PC-9 (cell line): ENCODE data around the gene ZNF691. TPM values are rescaled to one million over a fixed set of nuclear protein-coding genes. Genes with fewer than 3 reads are reported as not detected.

ENCODE experiments used
- BruUV-seq: library from RNA; stranded (reverse); fragments of 400-500 nt; replicated peaks from 2 replicates; lab custom pipeline; 2021; lab: Mats Ljungman, UMichigan
- CTCF ChIA-PET: fragments of 300-600 bp; sonication (Branson Sonifier 250); formaldehyde crosslinking; loops from one replicate; lab custom pipeline; 2022; ENCODE audit warnings: antibody characterized with exemption; lab: Charles Lee
- POLR2A ChIA-PET: fragments of 300-600 bp; sonication (Branson Sonifier 250); formaldehyde crosslinking; loops from one replicate; lab custom pipeline; 2022; ENCODE audit warnings: antibody characterized with exemption; ENCODE audit not compliant: unreplicated experiment; lab: Charles Lee
- DNase-seq, 2 experiments: peaks; one replicate each; pipeline versions ENCODE4 v3.0.0 to v3.0.0-alpha.2; 2015 to 2022; ENCODE audit warnings: mixed read lengths in 1 of 2
- H2AFZ ChIP-seq: fragments of 200-600 bp; sonication (generic); 2 replicates; pipeline ENCODE4 v1.8.1; 2017; ENCODE audit warnings: antibody characterized with exemption
- H3F3A ChIP-seq: fragments of 200-600 bp; sonication (generic); 2 replicates; pipeline ENCODE4 v1.8.1; 2017; ENCODE audit warnings: antibody characterized with exemption, mild to moderate bottlenecking, low read depth; ENCODE audit not compliant: insufficient read depth
- H3K27ac ChIP-seq: fragments of 200-600 bp; sonication (generic); 2 replicates; pipeline ENCODE4 v1.6.1; 2016; ENCODE audit warnings: mixed run types
- H3K27me3 ChIP-seq: fragments of 200-600 bp; sonication (generic); 2 replicates; pipeline ENCODE4 v1.6.1; 2016; ENCODE audit warnings: low read depth, mixed run types; ENCODE audit not compliant: insufficient read depth
- H3K36me3 ChIP-seq: fragments of 200-600 bp; sonication (generic); 2 replicates; pipeline ENCODE4 v1.6.1; 2016; ENCODE audit warnings: low read depth, mixed run types
- H3K4me1 ChIP-seq: fragments of 200-600 bp; sonication (generic); replicated peaks from 2 replicates; pipeline ENCODE4 v1.6.1; 2016; ENCODE audit warnings: mixed run types; ENCODE audit not compliant: insufficient read depth
- H3K4me2 ChIP-seq: fragments of 200-600 bp; sonication (generic); 2 replicates; pipeline ENCODE4 v1.6.1; 2017; ENCODE audit warnings: mixed run types
- H3K4me3 ChIP-seq: fragments of 200-600 bp; sonication (generic); 2 replicates; pipeline ENCODE4 v1.6.1; 2016; ENCODE audit warnings: mixed run types
- H3K79me2 ChIP-seq: fragments of 200-600 bp; sonication (generic); 2 replicates; pipeline ENCODE4 v1.6.1; 2017; ENCODE audit warnings: low read depth, mixed run types
- H3K9me2 ChIP-seq: fragments of 200-600 bp; sonication (generic); 2 replicates; pipeline ENCODE4 v1.8.1; 2017; ENCODE audit warnings: mild to moderate bottlenecking; ENCODE audit not compliant: insufficient read depth
- H3K9me3 ChIP-seq: fragments of 200-600 bp; sonication (generic); 2 replicates; pipeline ENCODE4 v1.8.1; 2016; ENCODE audit warnings: low read depth; ENCODE audit not compliant: insufficient read depth
- H4K20me1 ChIP-seq: fragments of 200-600 bp; sonication (generic); 2 replicates; pipeline ENCODE4 v1.8.1; 2017; ENCODE audit not compliant: insufficient read depth
- EZH2 ChIP-seq: fragments of 200-600 bp; sonication (generic); IDR thresholded peaks from 2 replicates; pipeline ENCODE4 v1.8.0; 2017; ENCODE audit warnings: antibody characterized with exemption, low read depth
- intact Hi-C: fragments of 100-400 bp; cut with micrococcal nuclease; formaldehyde crosslinking; loops from one replicate; pipeline ENCODE4 v1.10.0; 2022; ENCODE audit not compliant: unreplicated experiment
- total RNA-seq: library from RNA; stranded (reverse); gene quantifications from 2 replicates; pipeline ENCODE4 v1.2.3, GENCODE V29; 2021
- TF ChIP-seq, protein P1 (sequence below): fragments of 200-600 bp; sonication (generic); conservative IDR thresholded peaks from 2 replicates; pipeline ENCODE4 v1.6.1; 2017; ENCODE audit warnings: mixed run types, antibody characterized with exemption, mild to moderate bottlenecking, moderate library complexity

The ZNF691 gene
- total RNA-seq, 1 experiment from 2014 or later: 11.4 TPM

DNA sequence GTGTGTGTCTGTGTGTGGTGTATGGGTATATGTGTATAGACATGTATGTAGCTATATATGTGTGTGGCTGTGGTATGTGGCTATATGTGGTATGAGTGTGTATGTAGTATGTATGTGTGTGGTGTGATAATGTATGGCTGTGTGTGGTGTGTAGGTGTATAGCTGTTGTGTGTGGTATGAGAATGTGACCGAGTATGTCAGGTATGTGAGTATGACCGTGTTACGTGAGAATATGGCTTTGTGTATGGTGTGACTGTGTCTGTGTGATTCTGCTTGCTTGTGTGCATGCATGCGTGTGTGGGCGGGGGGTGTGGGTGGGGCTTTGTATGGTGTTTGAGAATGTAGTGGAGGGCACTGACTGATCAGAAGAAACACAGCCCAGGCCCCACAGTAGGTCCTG is 3.5 kb downstream of the ZNF691 start:
- no peaks in the 10 kb centered on the region for H4K20me1 ChIP-seq
- intact Hi-C loops: no loop called here
- DNase-seq: no peak
- peaks cover 20% of the 10 kb centered on the region for H3K4me1 ChIP-seq
- peaks cover 14% of the 10 kb centered on the region for H3K79me2 ChIP-seq
- H3K36me3 ChIP-seq: peaks cover 24% of the 10 kb centered on the region
- no peaks in the 10 kb centered on the region for H3K9me2 ChIP-seq
- H3K4me3 ChIP-seq: no peak overlapping the region
- H2AFZ ChIP-seq: no peak overlapping the region
- no peaks in the 10 kb centered on the region for H3K27me3 ChIP-seq
- no peak for TF ChIP-seq EZH2
- TF ChIP-seq, protein P1, sequence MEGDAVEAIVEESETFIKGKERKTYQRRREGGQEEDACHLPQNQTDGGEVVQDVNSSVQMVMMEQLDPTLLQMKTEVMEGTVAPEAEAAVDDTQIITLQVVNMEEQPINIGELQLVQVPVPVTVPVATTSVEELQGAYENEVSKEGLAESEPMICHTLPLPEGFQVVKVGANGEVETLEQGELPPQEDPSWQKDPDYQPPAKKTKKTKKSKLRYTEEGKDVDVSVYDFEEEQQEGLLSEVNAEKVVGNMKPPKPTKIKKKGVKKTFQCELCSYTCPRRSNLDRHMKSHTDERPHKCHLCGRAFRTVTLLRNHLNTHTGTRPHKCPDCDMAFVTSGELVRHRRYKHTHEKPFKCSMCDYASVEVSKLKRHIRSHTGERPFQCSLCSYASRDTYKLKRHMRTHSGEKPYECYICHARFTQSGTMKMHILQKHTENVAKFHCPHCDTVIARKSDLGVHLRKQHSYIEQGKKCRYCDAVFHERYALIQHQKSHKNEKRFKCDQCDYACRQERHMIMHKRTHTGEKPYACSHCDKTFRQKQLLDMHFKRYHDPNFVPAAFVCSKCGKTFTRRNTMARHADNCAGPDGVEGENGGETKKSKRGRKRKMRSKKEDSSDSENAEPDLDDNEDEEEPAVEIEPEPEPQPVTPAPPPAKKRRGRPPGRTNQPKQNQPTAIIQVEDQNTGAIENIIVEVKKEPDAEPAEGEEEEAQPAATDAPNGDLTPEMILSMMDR: no peak
- peaks cover 11% of the 10 kb centered on the region; the same call in 1 of the 2 replicates for H3F3A ChIP-seq
- no peak overlapping the region for H3K27ac ChIP-seq
- CTCF ChIA-PET: no interaction called here
- no peak overlapping the region for H3K4me2 ChIP-seq
- H3K9me3 ChIP-seq: peaks cover 11% of the 10 kb centered on the region; the same call in 1 of the 2 replicates
- no TSS peak for BruUV-seq
- POLR2A ChIA-PET: no interaction called here

DNA sequence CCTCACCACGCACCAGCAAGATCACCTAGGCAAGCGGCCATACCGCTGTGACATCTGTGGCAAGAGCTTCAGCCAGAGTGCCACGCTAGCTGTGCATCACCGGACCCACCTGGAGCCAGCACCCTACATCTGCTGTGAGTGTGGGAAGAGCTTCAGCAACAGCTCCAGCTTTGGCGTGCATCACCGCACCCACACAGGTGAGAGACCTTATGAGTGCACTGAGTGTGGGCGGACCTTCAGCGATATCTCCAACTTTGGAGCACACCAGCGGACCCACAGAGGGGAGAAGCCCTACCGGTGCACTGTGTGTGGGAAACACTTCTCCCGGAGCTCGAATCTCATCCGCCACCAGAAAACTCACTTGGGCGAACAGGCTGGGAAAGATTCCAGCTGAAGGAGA is 5.0 kb downstream of the ZNF691 start:
- Histone ChIP-seq H3K4me2 (no peak overlapping the region), H3K4me1 (peaks cover 10% of the 10 kb centered on the region), H3K79me2 (peaks cover 14% of the 10 kb centered on the region), H3K27ac (no peak overlapping the region), H4K20me1 (no peaks in the 10 kb centered on the region), H3K9me3 (peaks cover 18% of the 10 kb centered on the region), H3K36me3 (peaks cover 24% of the 10 kb centered on the region), H3F3A (peaks cover 8% of the 10 kb centered on the region; the same call in 1 of the 2 replicates), H3K27me3 (no peaks in the 10 kb centered on the region), H2AFZ (no peak overlapping the region), H3K4me3 (no peak overlapping the region), H3K9me2 (no peaks in the 10 kb centered on the region)
- DNase-seq: no peak
- TF ChIP-seq, protein P1: no peak
- no peak for TF ChIP-seq EZH2
- ChIA-PET POLR2A (no interaction called here), CTCF (no interaction called here)
- intact Hi-C loops: no loop called here
- no TSS peak for BruUV-seq

DNA sequence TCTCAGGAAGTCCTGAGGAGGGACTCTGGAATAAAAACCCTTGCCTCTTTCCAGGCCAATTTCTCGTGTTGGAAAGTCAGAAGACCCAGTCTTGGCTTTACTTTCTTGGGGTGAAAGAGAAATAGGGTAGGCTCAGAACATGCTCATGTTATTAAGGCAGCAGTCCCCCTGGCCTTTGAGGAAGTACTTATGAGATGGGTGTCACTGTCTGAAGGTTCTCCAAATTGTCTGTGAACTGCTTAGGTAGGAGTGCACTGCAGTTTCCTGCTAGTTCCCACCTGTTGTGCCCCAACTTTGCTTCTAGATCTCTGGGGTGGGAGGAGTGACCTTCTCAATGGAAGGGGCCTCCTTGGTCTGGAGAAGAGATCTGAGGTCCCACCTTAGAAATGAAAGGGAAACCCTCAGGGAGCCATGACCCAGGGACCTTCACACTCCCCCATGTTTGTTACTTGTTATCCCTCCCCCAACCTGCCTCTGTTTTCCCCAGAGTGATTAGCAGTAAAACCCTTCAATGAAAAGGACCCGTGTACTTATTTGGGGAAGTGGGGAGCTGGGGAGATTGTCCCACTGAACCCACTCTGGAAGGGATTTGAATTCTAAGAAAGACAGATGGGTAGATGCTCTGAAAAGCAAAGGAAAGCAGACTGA is 5.7 kb downstream of the ZNF691 start:
- CTCF ChIA-PET: no interaction called here
- Histone ChIP-seq H3K4me3 (no peak overlapping the region), H3K27me3 (no peaks in the 10 kb centered on the region), H3F3A (peaks cover 8% of the 10 kb centered on the region; the same call in 1 of the 2 replicates), H3K27ac (no peak overlapping the region), H3K4me1 (peaks cover 9% of the 10 kb centered on the region), H4K20me1 (no peaks in the 10 kb centered on the region), H3K36me3 (peaks cover 24% of the 10 kb centered on the region), H3K9me2 (no peaks in the 10 kb centered on the region), H3K9me3 (peaks cover 19% of the 10 kb centered on the region), H3K79me2 (peaks cover 8% of the 10 kb centered on the region), H2AFZ (no peak overlapping the region), H3K4me2 (no peak overlapping the region)
- POLR2A ChIA-PET: no interaction called here
- DNase-seq: no peak
- BruUV-seq: no TSS peak
- intact Hi-C loops: no loop called here
- TF ChIP-seq, protein P1: no peak
- TF ChIP-seq EZH2: no peak
